ENCODE data around the gene DICER1. TPM values are rescaled to one million over a fixed set of nuclear protein-coding genes. Genes with fewer than 3 reads are reported as not detected.

The DICER1 gene
- total and polyA plus RNA-seq, 2 experiments from 2014 or later: 21.4 to 59.2 TPM

DNA sequence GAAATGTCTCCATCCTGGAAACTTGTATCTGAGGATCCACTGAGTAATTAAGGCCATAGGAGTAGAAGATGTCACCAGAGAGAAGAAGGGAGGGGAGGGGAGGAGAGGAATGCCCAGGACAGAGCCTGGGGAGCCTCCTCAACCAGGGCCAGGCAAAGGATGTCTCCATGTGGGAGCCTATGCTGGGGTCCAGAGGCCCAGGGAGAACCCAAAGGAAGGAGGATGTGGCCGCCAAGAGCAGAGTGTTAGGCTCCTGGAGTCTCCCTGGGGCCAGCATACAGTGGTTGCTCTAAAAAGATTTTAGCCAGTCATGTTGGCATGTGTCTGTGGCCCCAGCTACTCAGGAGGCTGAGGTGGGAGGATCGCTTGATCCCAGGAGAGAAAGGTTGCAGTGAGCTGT is 92.6 kb downstream of the DICER1 start (continued):
- TF ChIP-seq CREB1 (CRISPR knock-in tag; IDR thresholded peaks at IDR 0.05; ENCODE audit: low read depth) (no peak), EZH2phosphoT487 (IDR thresholded peaks at IDR 0.05; ENCODE audit: unreplicated experiment) (no peak), POLR2AphosphoS5 (IDR thresholded peaks at IDR 0.05; ENCODE audit: low read depth) (no peak), EZH2 (IDR thresholded peaks at IDR 0.05; ENCODE audit: low read depth, unreplicated experiment) (no peak), STAT1 (IDR thresholded peaks at IDR 0.05; ENCODE audit: unreplicated experiment) (no peak), ZNF114 (CRISPR knock-in tag; IDR thresholded peaks at IDR 0.05) (no peak)
- TF ChIP-seq, protein P1, sequence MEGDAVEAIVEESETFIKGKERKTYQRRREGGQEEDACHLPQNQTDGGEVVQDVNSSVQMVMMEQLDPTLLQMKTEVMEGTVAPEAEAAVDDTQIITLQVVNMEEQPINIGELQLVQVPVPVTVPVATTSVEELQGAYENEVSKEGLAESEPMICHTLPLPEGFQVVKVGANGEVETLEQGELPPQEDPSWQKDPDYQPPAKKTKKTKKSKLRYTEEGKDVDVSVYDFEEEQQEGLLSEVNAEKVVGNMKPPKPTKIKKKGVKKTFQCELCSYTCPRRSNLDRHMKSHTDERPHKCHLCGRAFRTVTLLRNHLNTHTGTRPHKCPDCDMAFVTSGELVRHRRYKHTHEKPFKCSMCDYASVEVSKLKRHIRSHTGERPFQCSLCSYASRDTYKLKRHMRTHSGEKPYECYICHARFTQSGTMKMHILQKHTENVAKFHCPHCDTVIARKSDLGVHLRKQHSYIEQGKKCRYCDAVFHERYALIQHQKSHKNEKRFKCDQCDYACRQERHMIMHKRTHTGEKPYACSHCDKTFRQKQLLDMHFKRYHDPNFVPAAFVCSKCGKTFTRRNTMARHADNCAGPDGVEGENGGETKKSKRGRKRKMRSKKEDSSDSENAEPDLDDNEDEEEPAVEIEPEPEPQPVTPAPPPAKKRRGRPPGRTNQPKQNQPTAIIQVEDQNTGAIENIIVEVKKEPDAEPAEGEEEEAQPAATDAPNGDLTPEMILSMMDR (conservative IDR thresholded peaks at IDR 0.05; ENCODE audit: low read depth in 2 of 2): no peak

- no peak overlapping the region for H3K27ac Mint-ChIP-seq
- TF ChIP-seq, protein P1 (conservative IDR thresholded peaks at IDR 0.05; ENCODE audit: low read depth in 2 of 2): no peak
- TF ChIP-seq, protein P2, sequence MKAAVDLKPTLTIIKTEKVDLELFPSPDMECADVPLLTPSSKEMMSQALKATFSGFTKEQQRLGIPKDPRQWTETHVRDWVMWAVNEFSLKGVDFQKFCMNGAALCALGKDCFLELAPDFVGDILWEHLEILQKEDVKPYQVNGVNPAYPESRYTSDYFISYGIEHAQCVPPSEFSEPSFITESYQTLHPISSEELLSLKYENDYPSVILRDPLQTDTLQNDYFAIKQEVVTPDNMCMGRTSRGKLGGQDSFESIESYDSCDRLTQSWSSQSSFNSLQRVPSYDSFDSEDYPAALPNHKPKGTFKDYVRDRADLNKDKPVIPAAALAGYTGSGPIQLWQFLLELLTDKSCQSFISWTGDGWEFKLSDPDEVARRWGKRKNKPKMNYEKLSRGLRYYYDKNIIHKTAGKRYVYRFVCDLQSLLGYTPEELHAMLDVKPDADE (IDR thresholded peaks at IDR 0.05): no peak
- no peak for TF ChIP-seq REST (IDR thresholded peaks at IDR 0.05; ENCODE audit: unreplicated experiment)
- TF ChIP-seq STAT1 (IDR thresholded peaks at IDR 0.05; ENCODE audit: unreplicated experiment): no peak
- no peak for TF ChIP-seq EZH2phosphoT487 (IDR thresholded peaks at IDR 0.05; ENCODE audit: unreplicated experiment)
- TF ChIP-seq, protein P3, sequence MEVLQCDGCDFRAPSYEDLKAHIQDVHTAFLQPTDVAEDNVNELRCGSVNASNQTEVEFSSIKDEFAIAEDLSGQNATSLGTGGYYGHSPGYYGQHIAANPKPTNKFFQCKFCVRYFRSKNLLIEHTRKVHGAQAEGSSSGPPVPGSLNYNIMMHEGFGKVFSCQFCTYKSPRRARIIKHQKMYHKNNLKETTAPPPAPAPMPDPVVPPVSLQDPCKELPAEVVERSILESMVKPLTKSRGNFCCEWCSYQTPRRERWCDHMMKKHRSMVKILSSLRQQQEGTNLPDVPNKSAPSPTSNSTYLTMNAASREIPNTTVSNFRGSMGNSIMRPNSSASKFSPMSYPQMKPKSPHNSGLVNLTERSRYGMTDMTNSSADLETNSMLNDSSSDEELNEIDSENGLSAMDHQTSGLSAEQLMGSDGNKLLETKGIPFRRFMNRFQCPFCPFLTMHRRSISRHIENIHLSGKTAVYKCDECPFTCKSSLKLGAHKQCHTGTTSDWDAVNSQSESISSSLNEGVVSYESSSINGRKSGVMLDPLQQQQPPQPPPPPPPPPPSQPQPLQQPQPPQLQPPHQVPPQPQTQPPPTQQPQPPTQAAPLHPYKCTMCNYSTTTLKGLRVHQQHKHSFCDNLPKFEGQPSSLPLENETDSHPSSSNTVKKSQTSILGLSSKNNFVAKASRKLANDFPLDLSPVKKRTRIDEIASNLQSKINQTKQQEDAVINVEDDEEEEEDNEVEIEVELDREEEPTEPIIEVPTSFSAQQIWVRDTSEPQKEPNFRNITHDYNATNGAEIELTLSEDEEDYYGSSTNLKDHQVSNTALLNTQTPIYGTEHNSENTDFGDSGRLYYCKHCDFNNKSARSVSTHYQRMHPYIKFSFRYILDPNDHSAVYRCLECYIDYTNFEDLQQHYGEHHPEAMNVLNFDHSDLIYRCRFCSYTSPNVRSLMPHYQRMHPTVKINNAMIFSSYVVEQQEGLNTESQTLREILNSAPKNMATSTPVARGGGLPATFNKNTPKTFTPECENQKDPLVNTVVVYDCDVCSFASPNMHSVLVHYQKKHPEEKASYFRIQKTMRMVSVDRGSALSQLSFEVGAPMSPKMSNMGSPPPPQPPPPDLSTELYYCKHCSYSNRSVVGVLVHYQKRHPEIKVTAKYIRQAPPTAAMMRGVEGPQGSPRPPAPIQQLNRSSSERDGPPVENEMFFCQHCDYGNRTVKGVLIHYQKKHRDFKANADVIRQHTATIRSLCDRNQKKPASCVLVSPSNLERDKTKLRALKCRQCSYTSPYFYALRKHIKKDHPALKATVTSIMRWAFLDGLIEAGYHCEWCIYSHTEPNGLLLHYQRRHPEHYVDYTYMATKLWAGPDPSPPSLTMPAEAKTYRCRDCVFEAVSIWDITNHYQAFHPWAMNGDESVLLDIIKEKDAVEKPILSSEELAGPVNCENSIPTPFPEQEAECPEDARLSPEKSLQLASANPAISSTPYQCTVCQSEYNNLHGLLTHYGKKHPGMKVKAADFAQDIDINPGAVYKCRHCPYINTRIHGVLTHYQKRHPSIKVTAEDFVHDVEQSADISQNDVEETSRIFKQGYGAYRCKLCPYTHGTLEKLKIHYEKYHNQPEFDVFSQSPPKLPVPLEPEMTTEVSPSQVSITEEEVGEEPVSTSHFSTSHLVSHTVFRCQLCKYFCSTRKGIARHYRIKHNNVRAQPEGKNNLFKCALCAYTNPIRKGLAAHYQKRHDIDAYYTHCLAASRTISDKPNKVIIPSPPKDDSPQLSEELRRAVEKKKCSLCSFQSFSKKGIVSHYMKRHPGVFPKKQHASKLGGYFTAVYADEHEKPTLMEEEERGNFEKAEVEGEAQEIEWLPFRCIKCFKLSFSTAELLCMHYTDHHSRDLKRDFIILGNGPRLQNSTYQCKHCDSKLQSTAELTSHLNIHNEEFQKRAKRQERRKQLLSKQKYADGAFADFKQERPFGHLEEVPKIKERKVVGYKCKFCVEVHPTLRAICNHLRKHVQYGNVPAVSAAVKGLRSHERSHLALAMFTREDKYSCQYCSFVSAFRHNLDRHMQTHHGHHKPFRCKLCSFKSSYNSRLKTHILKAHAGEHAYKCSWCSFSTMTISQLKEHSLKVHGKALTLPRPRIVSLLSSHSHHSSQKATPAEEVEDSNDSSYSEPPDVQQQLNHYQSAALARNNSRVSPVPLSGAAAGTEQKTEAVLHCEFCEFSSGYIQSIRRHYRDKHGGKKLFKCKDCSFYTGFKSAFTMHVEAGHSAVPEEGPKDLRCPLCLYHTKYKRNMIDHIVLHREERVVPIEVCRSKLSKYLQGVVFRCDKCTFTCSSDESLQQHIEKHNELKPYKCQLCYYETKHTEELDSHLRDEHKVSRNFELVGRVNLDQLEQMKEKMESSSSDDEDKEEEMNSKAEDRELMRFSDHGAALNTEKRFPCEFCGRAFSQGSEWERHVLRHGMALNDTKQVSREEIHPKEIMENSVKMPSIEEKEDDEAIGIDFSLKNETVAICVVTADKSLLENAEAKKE (CRISPR knock-in tag; IDR thresholded peaks at IDR 0.05): no peak
Observed at GRCh38 chr14:95064256-95064655, 93.1 kb downstream of the DICER1 start.

More at GRCh38 chr14:95064256-95064655, 93.1 kb downstream of the DICER1 start:
- DNase-seq (ENCODE audit: low spot score) (no peak), ATAC-seq (no peak)
- Histone ChIP-seq H2AFZ (no peak overlapping the region), H3K79me2 (replicated peaks; ENCODE audit: insufficient read depth) (no peaks in the 10 kb centered on the region), H3K4me3 (no peak overlapping the region), H3K36me3 (ENCODE audit: insufficient read depth) (no peaks in the 10 kb centered on the region), H3K9me2 (ENCODE audit: insufficient read depth) (peaks cover 12% of the 10 kb centered on the region; the same call in 1 of the 2 replicates), H3K4me2 (no peak overlapping the region), H3K27me3 (ENCODE audit: insufficient read depth) (no peaks in the 10 kb centered on the region), H3K4me1 (ENCODE audit: insufficient read depth) (no peaks in the 10 kb centered on the region), H3K27ac (ENCODE audit: low read depth) (no peak overlapping the region), H3F3A (replicated peaks; ENCODE audit: low read depth) (no peaks in the 10 kb centered on the region), H4K20me1 (replicated peaks; ENCODE audit: insufficient read depth) (no peaks in the 10 kb centered on the region)
- Mint-ChIP-seq H3K36me3 (ENCODE audit: low read depth) (no peaks in the 10 kb centered on the region), H3K4me3 (no peak overlapping the region), H3K27me3 (ENCODE audit: insufficient read depth, low read depth, poor library complexity) (peaks cover 6% of the 10 kb centered on the region), H3K9me3 (no peaks in the 10 kb centered on the region), H3K4me1 (no peaks in the 10 kb centered on the region; the same call in 2 of the 3 replicates)
